Measurements from ENCODE around the gene C2orf76.

C2orf76 gene

DNA sequence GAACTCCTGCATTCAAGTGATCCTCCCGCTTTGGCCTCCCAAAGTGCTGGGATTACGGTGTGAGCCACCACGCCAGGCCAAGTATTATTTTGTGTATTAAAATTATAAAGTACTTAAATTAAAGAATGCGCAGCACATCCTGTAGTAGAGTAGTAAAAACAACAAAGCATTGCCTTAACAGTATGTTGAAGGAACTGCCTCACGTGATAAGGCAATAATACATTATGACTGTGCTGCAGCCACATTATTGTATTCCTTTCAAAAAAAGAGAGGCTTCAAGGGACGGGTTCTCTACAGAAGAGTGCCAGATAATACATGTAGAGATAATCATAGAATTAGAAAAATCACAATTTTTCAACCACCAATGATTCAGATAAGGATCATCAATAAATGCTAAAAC, 33.7 kb downstream of the C2orf76 start:
- TF ChIP-seq, protein P1, sequence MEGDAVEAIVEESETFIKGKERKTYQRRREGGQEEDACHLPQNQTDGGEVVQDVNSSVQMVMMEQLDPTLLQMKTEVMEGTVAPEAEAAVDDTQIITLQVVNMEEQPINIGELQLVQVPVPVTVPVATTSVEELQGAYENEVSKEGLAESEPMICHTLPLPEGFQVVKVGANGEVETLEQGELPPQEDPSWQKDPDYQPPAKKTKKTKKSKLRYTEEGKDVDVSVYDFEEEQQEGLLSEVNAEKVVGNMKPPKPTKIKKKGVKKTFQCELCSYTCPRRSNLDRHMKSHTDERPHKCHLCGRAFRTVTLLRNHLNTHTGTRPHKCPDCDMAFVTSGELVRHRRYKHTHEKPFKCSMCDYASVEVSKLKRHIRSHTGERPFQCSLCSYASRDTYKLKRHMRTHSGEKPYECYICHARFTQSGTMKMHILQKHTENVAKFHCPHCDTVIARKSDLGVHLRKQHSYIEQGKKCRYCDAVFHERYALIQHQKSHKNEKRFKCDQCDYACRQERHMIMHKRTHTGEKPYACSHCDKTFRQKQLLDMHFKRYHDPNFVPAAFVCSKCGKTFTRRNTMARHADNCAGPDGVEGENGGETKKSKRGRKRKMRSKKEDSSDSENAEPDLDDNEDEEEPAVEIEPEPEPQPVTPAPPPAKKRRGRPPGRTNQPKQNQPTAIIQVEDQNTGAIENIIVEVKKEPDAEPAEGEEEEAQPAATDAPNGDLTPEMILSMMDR (IDR thresholded peaks at IDR 0.05; ENCODE audit: control extremely low read depth, extremely low read depth, low read depth, missing control alignments) = no peak
- POLR2A ChIA-PET = no interaction called here
- no peak for DNase-seq (ENCODE audit: extremely low spot score)
- CTCF ChIA-PET = no interaction called here

DNA sequence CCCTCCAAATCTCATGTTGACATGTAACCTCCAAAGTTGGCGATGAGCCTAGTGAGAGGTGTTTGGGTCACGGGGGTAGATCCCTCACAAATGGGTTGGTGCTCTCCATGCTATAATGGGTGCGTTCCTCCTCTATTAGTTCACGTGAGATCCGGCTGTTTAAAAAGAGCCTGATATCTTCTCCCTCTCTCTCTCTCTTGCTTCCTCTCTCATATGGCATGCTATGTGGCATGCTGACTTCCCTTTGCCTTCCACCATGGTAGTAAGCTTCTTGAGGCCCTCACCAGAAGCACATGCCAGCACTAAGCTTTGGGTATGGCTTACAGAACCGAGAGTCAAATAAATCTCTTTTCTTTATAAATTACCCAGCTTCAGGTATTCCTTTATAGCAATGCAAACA, 39.2 kb downstream of the C2orf76 start:
- ChIA-PET POLR2A (no interaction called here), CTCF (no interaction called here)
- no peak for DNase-seq (ENCODE audit: extremely low spot score)
- TF ChIP-seq, protein P1 (IDR thresholded peaks at IDR 0.05; ENCODE audit: control extremely low read depth, extremely low read depth, low read depth, missing control alignments) = no peak

DNA sequence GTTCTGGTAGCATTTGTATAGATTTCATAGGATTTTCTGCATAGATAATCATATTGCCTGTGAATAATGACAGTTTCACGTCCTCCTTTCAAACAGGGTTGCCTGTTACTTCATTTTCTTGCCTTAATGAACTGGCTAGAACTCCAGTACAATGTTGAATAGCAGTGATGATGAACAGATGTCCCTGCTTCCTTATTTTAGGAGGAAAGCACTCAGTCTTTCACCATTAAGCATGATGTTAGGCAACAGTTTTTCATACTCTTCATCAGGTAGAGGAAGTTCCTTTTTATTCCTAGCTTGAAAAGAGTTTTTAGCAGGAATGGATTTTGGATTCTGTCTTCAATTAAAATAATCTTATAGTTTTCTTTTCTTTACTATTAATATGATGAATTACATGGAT, 39.7 kb downstream of the C2orf76 start:
- TF ChIP-seq, protein P1 (IDR thresholded peaks at IDR 0.05; ENCODE audit: control extremely low read depth, extremely low read depth, low read depth, missing control alignments) = no peak
- POLR2A ChIA-PET = no interaction called here
- CTCF ChIA-PET = no interaction called here
- DNase-seq (ENCODE audit: extremely low spot score) = no peak

DNA sequence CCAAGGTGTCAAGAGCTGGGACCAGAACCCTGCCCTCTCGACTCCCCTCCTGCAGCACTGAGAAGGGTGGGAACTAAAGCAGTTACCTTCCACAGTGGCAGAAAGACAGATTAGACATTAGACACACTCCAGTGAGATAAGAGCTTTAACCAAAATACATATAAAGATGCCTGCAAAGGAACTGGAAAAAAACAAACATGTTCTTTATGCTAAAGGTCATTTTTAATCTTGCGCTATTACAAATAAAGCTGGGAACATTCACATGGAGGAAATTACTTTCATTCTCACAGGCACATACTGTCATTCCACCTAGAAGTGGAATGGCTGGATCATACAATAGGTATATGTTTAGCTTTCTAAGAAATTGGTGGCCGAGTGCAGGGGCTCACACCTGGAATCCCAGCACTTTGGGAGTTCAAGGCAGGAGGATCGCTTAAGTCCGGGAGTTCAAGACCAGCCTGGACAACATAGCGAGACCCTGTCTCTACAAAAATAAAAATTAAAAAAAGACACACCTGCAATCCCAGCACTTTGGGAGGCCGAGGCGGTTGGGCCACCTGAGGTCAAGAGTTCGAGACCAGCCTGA, 41.9 kb downstream of the C2orf76 start:
- ChIA-PET CTCF (no interaction called here), POLR2A (no interaction called here)
- TF ChIP-seq, protein P1 (IDR thresholded peaks at IDR 0.05; ENCODE audit: control extremely low read depth, extremely low read depth, low read depth, missing control alignments) = no peak
- DNase-seq (ENCODE audit: extremely low spot score) = no peak

DNA sequence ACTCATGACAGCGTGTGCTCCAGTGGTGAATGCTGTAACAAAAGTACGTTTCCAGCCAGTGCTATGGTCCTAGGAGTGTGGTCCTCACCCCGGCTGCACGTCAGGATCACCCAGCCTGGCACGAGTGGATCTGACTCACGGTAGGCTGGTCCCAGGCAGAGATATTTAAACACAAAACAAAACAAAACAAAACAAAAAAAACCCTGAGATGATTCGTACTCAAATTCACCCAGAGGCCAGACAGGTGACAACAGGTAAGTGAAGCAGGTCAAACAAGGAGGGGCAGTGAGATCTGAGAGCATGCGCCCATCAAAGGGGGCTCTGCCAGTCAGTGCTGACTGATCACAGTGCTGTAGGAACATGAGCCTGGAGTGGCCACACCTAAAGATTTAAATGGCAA, 43.2 kb downstream of the C2orf76 start:
- CTCF ChIA-PET = no interaction called here
- TF ChIP-seq, protein P1 (IDR thresholded peaks at IDR 0.05; ENCODE audit: control extremely low read depth, extremely low read depth, low read depth, missing control alignments) = no peak
- DNase-seq (ENCODE audit: extremely low spot score) = no peak
- POLR2A ChIA-PET = no interaction called here

DNA sequence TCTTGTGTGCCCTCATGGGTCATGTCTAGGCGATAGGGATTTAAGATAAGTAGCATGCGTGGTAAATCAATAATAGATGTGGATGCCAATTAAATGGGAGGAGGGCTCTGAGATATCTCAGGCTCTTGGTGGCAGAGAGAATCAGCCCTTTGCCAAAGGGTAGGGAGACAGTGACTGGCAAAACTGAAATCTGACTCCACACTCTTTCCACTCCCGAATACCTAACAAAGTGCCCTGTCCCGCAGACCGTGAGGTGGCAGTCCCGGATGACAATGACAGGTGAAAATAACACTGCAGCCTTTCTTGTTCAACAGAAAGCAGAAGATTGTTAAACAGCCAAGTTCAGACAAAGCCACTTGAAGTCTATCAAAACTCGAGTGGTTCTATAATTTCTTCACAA, 47.0 kb downstream of the C2orf76 start:
- ChIA-PET POLR2A (no interaction called here), CTCF (interaction anchor here (1.5 kb wide), 1 partner anchor 15 kb away, joined by 5 read pairs; no protein-coding TSS in a partner anchor)
- TF ChIP-seq, protein P1 (IDR thresholded peaks at IDR 0.05; ENCODE audit: control extremely low read depth, extremely low read depth, low read depth, missing control alignments) = no peak
- DNase-seq (ENCODE audit: extremely low spot score) = no peak

DNA sequence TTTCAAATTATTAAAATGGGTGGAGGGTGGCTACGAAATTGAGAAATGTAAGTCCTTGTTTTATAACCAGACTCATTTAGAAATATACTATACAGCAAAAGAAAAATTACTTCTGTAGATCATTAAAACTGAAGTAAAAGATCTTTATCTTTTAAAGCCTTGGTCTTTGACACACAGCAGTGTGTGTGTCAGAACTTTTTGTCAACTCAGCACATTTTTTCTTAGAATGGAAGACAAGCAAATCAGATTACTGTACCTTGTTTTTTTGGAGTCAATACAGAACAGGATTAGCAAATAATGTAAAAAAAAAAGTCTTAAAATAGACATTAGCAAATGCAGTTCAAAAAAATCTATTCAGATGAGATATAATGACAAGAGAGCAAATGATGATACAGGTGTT, 49.1 kb downstream of the C2orf76 start:
- POLR2A ChIA-PET = no interaction called here
- TF ChIP-seq, protein P1 (IDR thresholded peaks at IDR 0.05; ENCODE audit: control extremely low read depth, extremely low read depth, low read depth, missing control alignments) = no peak
- DNase-seq (ENCODE audit: extremely low spot score) = no peak
- CTCF ChIA-PET = no interaction called here

Data from GM10248 (cell line).